T-cell (primary cell): ENCODE results near the gene RNF11. TPM values are rescaled to one million over a fixed set of nuclear protein-coding genes. Genes with fewer than 3 reads are reported as not detected.

ENCODE experiments used
- ATAC-seq, 4 experiments: fragments of 200-7000 bp in 3 of 4; fragments of 150-1000 bp in 1 of 4; cut with Tn5 transposase; replicated peaks in 1 of 4; 1 replicate in 3 of 4; 2 replicates in 1 of 4; pipeline ENCODE4 v1.10.0; 2021; ENCODE audit warnings: moderate library complexity in 3 of 4, mild to moderate bottlenecking in 2 of 4, moderate number of reproducible peaks in 1 of 4
- CTCF ChIA-PET, 2 donors: fragments of 300-600 bp; sonication (Branson Sonifier 250); formaldehyde crosslinking; loops; one replicate each; lab custom pipeline; 2022; ENCODE audit warnings: antibody characterized with exemption in 2 of 2; lab: Charles Lee
- POLR2A ChIA-PET, 2 donors: fragments of 300-600 bp; sonication (Branson Sonifier 250); formaldehyde crosslinking; loops; one replicate each; lab custom pipeline; 2022; ENCODE audit warnings: antibody characterized with exemption in 2 of 2; lab: Charles Lee
- DNase-seq, 35 experiments: peaks; one replicate each; pipeline versions ENCODE4 v3.0.0 to v3.0.0-alpha.2; 2013 to 2023
- H3K27ac ChIP-seq: one replicate; pipeline ENCODE4 v1.5.1; 2013; ENCODE audit warnings: low read length
- H3K27me3 ChIP-seq, 2 experiments: replicated peaks in 1 of 2; 1 replicate in 1 of 2; 2 replicates in 1 of 2; pipeline versions ENCODE4 v1.6.1 to v1.7.0; 2013; ENCODE audit warnings: low read length in 1 of 2, mixed read lengths in 1 of 2; ENCODE audit not compliant: control insufficient read depth in 2 of 2, insufficient read depth in 2 of 2; ENCODE audit errors: extremely low read depth in 1 of 2
- H3K36me3 ChIP-seq, 2 donors: 1 replicate in 1 of 2; 2 replicates in 1 of 2; pipeline versions ENCODE4 v1.6.1 to v1.7.0; 2013; ENCODE audit warnings: low read length in 1 of 2; ENCODE audit not compliant: control insufficient read depth in 2 of 2, insufficient read depth in 1 of 2; ENCODE audit errors: extremely low read depth in 1 of 2
- H3K4me1 ChIP-seq, 2 experiments: 1 replicate in 1 of 2; 2 replicates in 1 of 2; pipeline versions ENCODE4 v1.6.1 to v1.7.0; 2013; ENCODE audit warnings: low read length in 2 of 2, mixed read lengths in 1 of 2; ENCODE audit not compliant: insufficient read depth in 2 of 2, control insufficient read depth in 1 of 2; ENCODE audit errors: extremely low read depth in 1 of 2
- H3K4me3 ChIP-seq, 2 donors: 1 replicate in 1 of 2; 2 replicates in 1 of 2; pipeline versions ENCODE4 v1.5.1 to v1.7.0; 2013; ENCODE audit warnings: mild to moderate bottlenecking in 2 of 2, low read length in 1 of 2, moderate library complexity in 1 of 2; ENCODE audit not compliant: control insufficient read depth in 1 of 2; ENCODE audit errors: extremely low read depth in 1 of 2
- H3K9me3 ChIP-seq: 2 replicates; pipeline ENCODE4 v1.7.0; 2013
- H3K27ac Mint-ChIP-seq, 2 donors: one replicate each; pipeline ENCODE4 v1.8.0; 2020 to 2021; ENCODE audit warnings: mild to moderate bottlenecking in 2 of 2, mixed read lengths in 2 of 2
- H3K27me3 Mint-ChIP-seq, 2 donors: one replicate each; pipeline ENCODE4 v1.8.0; 2021 to 2022; ENCODE audit warnings: mixed read lengths in 2 of 2
- H3K36me3 Mint-ChIP-seq: one replicate; pipeline ENCODE4 v1.8.0; 2021; ENCODE audit warnings: mixed read lengths
- H3K4me1 Mint-ChIP-seq, 3 donors: one replicate each; pipeline ENCODE4 v1.8.0; 2020 to 2022; ENCODE audit warnings: mixed read lengths in 3 of 3, mild to moderate bottlenecking in 1 of 3
- H3K4me3 Mint-ChIP-seq, 3 donors: one replicate each; pipeline ENCODE4 v1.8.0; 2020 to 2022; ENCODE audit warnings: mild to moderate bottlenecking in 3 of 3, mixed read lengths in 3 of 3, moderate library complexity in 3 of 3
- H3K9me3 Mint-ChIP-seq, 3 donors: one replicate each; pipeline ENCODE4 v1.8.0; 2020 to 2022; ENCODE audit warnings: mixed read lengths in 3 of 3
- WGBS: methylation state at CpG from one replicate; pipeline ENCODE4 v1.1.5; 2013; ENCODE audit warnings: missing lambda C conversion rate; ENCODE audit not compliant: insufficient coverage; 5-methylcytosine and 5-hydroxymethylcytosine counted together
- total RNA-seq, 35 experiments: library from RNA in 6 of 35; stranded (reverse) in 6 of 35; fragments of 120-200 nt in 1 of 35; gene quantifications; one replicate each; pipeline versions ENCODE4 v1.2.1 to v1.2.4 and lab custom pipeline; 2013 to 2026

Gene RNF11
- total RNA-seq, 5 donors from 2014 or later (not counting 1 experiment from before 2014, with no cell fraction given): 33.3 to 66.0 (median 39.8) TPM

- Mint-ChIP-seq H3K27me3 (peaks cover 0 to 2% of the 10 kb centered on the region in 2 donors), H3K9me3 (no peaks in the 10 kb centered on the region), H3K36me3 (no peaks in the 10 kb centered on the region), H3K4me3 (peak overlapping the region; percentile 64 to 69 (median 68)), H3K27ac (no peak overlapping the region), H3K4me1 (peaks cover 8 to 23% (median 18%) of the 10 kb centered on the region in 3 donors)
- Histone ChIP-seq H3K36me3 (no peaks in the 10 kb centered on the region), H3K27me3 (peaks cover 0 to 10% of the 10 kb centered on the region in 2 experiments), H3K9me3 (no peaks in the 10 kb centered on the region), H3K4me3 (peak overlapping the region; percentile 41 to 62), H3K4me1 (peaks cover 0 to 15% of the 10 kb centered on the region in 2 experiments), H3K27ac (no peak overlapping the region)
- peak in 34 of 35 experiments; percentile 10 to 74 (median 47) for DNase-seq
- 28% methylated on average over 25 of the region's 33 CpGs for WGBS
- ATAC-seq: peak; percentile 67 to 81 (median 72)
- CTCF ChIA-PET: interaction anchor here (0.6 to 1.9 kb wide), 6 partner anchors 41 to 768 kb away, joined by 3 to 7 read pairs (median 4); no protein-coding TSS in a partner anchor
- POLR2A ChIA-PET: interaction anchor here in 1 of 2 donors (0.7 kb wide), 1 partner anchor 314 kb away, joined by 5 read pairs; no protein-coding TSS in a partner anchor
Observed at GRCh38 chr1:51296383-51297357, 60.6 kb downstream of the RNF11 start.

- no peaks in the 10 kb centered on the region for H3K36me3 ChIP-seq
- H3K4me1 ChIP-seq: peaks cover 0 to 15% of the 10 kb centered on the region in 2 experiments
- no peak overlapping the region for H3K27ac Mint-ChIP-seq
- no peak for ATAC-seq
- no peak overlapping the region for H3K27ac ChIP-seq
- no peaks in the 10 kb centered on the region for H3K9me3 Mint-ChIP-seq
- no peak for DNase-seq
- H3K4me3 ChIP-seq: peak overlapping the region in 1 of 2 donors; percentile 41
- H3K27me3 ChIP-seq: peaks cover 0 to 10% of the 10 kb centered on the region in 2 experiments
- H3K4me3 Mint-ChIP-seq: peak overlapping the region; percentile 64 to 69 (median 68)
- H3K36me3 Mint-ChIP-seq: no peaks in the 10 kb centered on the region
- POLR2A ChIA-PET: interaction anchor here in 1 of 2 donors (0.7 kb wide), 1 partner anchor 315 kb away, joined by 5 read pairs; no protein-coding TSS in a partner anchor
- CTCF ChIA-PET: interaction anchor here in 1 of 2 donors (0.6 to 1.3 kb wide), 3 partner anchors 42 to 513 kb away, joined by 3 to 6 read pairs (median 4); no protein-coding TSS in a partner anchor
- peaks cover 0 to 2% of the 10 kb centered on the region in 2 donors for H3K27me3 Mint-ChIP-seq
- 87% methylated on average over 23 of the region's 25 CpGs for WGBS
- H3K9me3 ChIP-seq: no peaks in the 10 kb centered on the region
- H3K4me1 Mint-ChIP-seq: peaks cover 8 to 23% (median 18%) of the 10 kb centered on the region in 3 donors
Observed at GRCh38 chr1:51297401-51298321, 61.6 kb downstream of the RNF11 start.

- H3K27me3 ChIP-seq: peaks cover 0 to 10% of the 10 kb centered on the region in 2 experiments
- H3K9me3 ChIP-seq: no peaks in the 10 kb centered on the region
- H3K9me3 Mint-ChIP-seq: no peaks in the 10 kb centered on the region
- peak overlapping the region in 1 of 3 donors; percentile 64 for H3K4me3 Mint-ChIP-seq
- no peak overlapping the region for H3K27ac ChIP-seq
- peaks cover 0 to 15% of the 10 kb centered on the region in 2 experiments for H3K4me1 ChIP-seq
- no peak overlapping the region for H3K27ac Mint-ChIP-seq
- ATAC-seq (no peak), DNase-seq (no peak)
- H3K36me3 Mint-ChIP-seq: no peaks in the 10 kb centered on the region
- ChIA-PET CTCF (interaction anchor here in 1 of 2 donors (0.6 kb wide), 1 partner anchor 568 kb away, joined by 3 read pairs; no protein-coding TSS in a partner anchor), POLR2A (no interaction called here)
- H3K4me1 Mint-ChIP-seq: peaks cover 8 to 23% (median 18%) of the 10 kb centered on the region in 3 donors
- H3K27me3 Mint-ChIP-seq: peaks cover 0 to 2% of the 10 kb centered on the region in 2 donors
- H3K36me3 ChIP-seq: no peaks in the 10 kb centered on the region
- WGBS: 100% methylated on average over 1 of the region's 4 CpGs
- no peak overlapping the region for H3K4me3 ChIP-seq
Observed at GRCh38 chr1:51298322-51298705, 62.2 kb downstream of the RNF11 start.

- H3K4me1 ChIP-seq: peaks cover 0 to 15% of the 10 kb centered on the region in 2 experiments
Observed at GRCh38 chr1:51299185-51299885, 63.3 kb downstream of the RNF11 start.

GRCh38 chr1:51299981-51300670 is 64.1 kb downstream of the RNF11 start:
- H3K27me3 ChIP-seq: peaks cover 0 to 9% of the 10 kb centered on the region in 2 experiments
- peaks cover 8 to 23% (median 18%) of the 10 kb centered on the region in 3 donors for H3K4me1 Mint-ChIP-seq
- H3K4me3 ChIP-seq: no peak overlapping the region
- ChIA-PET POLR2A (no interaction called here), CTCF (no interaction called here)
- no peak for DNase-seq
- H3K36me3 Mint-ChIP-seq: no peaks in the 10 kb centered on the region
- H3K4me1 ChIP-seq: peaks cover 0 to 12% of the 10 kb centered on the region in 2 experiments
- WGBS: 78% methylated on average over 1 of the region's 6 CpGs
- H3K36me3 ChIP-seq: no peaks in the 10 kb centered on the region
- H3K9me3 Mint-ChIP-seq: no peaks in the 10 kb centered on the region
- H3K9me3 ChIP-seq: no peaks in the 10 kb centered on the region
- H3K27ac ChIP-seq: no peak overlapping the region
- peaks cover 0 to 2% of the 10 kb centered on the region in 2 donors for H3K27me3 Mint-ChIP-seq
- H3K27ac Mint-ChIP-seq: no peak overlapping the region
- no peak for ATAC-seq
- no peak overlapping the region for H3K4me3 Mint-ChIP-seq

More at GRCh38 chr1:51299185-51299885, 63.3 kb downstream of the RNF11 start:
- Histone ChIP-seq H3K9me3 (no peaks in the 10 kb centered on the region), H3K27me3 (peaks cover 0 to 10% of the 10 kb centered on the region in 2 experiments), H3K36me3 (no peaks in the 10 kb centered on the region), H3K4me3 (no peak overlapping the region), H3K27ac (no peak overlapping the region)
- ATAC-seq: no peak
- H3K4me1 Mint-ChIP-seq: peaks cover 8 to 25% (median 18%) of the 10 kb centered on the region in 3 donors
- peaks cover 0 to 2% of the 10 kb centered on the region in 2 donors for H3K27me3 Mint-ChIP-seq
- no peaks in the 10 kb centered on the region for H3K9me3 Mint-ChIP-seq
- no peak overlapping the region for H3K27ac Mint-ChIP-seq
- ChIA-PET CTCF (interaction anchor here in 1 of 2 donors (0.6 kb wide), 1 partner anchor 9 kb away, joined by 4 read pairs; no protein-coding TSS in a partner anchor), POLR2A (no interaction called here)
- no peak overlapping the region for H3K4me3 Mint-ChIP-seq
- no peaks in the 10 kb centered on the region for H3K36me3 Mint-ChIP-seq
- DNase-seq: no peak
- WGBS: 95% methylated on average over 8 of the region's 11 CpGs
